Stimulated activated naive CD8-positive, alpha-beta T cell treated with anti-CD3 and anti-CD28 coated beads, Interleukin-15, Interleukin-2, amounts not matched to agents 100 U/mL and 50 U/mL, for 24 hours (primary cell): Measurements from ENCODE around the gene PLTP.
"Not testable (repeated sequence)": the region's sequence is repeated elsewhere in the genome, so short reads cannot be mapped to it uniquely, and the experiment has no call there.

ENCODE experiments used
- ATAC-seq: fragments of 150-1000 bp; cut with Tn5 transposase; one replicate; pipeline ENCODE4 v1.10.0; 2021
- DNase-seq: peaks from one replicate; pipeline ENCODE4 v3.0.0; 2021

The PLTP gene

DNA sequence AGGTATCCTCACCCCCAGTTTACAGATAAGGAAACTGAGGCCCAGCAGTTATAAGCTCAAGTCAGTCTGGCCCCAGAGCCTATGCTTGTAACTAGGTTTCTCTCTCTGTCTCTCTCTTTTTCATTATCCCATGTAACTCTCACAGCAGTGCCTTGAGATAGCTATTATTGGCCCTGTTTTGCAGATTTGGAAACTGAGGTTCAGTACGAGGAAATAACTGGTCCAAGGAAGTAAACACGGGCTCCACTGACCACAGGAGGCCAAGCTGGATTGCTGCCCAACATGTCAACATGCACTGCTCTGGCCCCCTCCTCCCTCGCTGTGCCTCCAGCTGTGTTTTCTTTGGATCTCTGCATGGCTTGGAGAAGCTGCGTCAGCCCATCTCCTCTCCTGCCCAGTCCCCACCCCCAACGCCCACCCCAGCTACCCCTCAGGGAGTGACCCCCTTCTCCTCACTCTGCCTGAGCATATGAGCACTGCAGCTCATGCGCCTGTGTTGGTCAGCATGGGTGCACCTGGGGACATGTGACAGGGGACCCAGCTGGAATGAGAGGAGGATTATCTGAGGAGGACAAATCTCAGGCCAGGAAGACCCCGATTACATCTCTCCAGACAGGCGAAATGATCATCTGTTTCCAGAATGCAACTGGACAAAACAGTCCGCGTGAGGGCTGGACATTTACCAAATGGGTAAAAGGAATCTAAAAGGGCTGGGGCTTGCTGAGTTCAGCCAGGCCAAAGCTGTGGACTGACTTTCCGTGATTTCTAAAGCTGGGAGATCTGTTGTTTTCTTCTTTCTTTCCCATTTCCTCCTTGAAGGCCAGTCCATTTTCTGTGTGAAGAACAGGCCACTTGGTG lies 7.8 kb upstream of the PLTP start:
- ATAC-seq (no peak), DNase-seq (no peak)

DNA sequence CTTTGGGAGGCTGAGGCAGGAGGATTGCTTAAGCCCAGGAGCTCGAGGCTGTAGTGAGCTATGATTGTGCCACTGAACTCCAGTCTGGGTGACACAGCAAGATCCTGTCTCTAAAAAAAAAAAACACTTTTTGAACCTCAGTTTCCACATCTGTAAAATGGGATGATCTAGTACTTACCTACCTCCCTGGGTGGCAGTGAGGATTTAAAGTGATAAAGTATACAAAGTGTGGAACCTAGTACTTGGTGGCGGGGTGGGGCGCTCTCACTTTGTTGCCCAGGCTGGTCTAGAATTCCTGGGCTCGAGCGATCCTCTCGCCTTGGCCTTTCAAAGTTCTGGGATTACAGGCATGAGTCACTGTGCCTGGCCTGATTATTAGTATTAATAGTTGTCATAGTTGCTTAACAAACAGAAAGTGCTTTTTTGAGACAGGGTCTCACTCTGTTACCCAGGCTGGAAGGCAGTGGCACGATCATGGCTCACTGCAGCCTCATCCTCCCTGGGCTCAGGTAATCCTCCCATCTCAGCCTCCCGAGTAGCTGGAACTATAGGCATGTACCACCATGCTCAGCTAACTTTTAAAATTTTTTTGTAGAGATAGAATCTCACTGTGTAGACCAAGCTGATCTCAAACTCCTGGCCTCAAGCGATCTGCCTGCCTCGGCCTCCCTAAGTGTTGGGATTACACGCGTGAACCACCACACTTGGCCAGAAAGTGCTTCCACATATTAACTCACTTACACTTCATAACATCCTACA lies 7.0 kb upstream of the PLTP start:
- ATAC-seq (no peak), DNase-seq (no peak)

- DNase-seq = no peak
- no peak for ATAC-seq
Measured at GRCh38 chr20:45918182-45918737, 6.3 kb upstream of the PLTP start.

- no peak for DNase-seq
- ATAC-seq = no peak
Measured at GRCh38 chr20:45917790-45918141, 5.8 kb upstream of the PLTP start.

GRCh38 chr20:45913116-45913515 lies 1.2 kb upstream of the PLTP start:
- no peak for ATAC-seq
- DNase-seq = no peak

DNA sequence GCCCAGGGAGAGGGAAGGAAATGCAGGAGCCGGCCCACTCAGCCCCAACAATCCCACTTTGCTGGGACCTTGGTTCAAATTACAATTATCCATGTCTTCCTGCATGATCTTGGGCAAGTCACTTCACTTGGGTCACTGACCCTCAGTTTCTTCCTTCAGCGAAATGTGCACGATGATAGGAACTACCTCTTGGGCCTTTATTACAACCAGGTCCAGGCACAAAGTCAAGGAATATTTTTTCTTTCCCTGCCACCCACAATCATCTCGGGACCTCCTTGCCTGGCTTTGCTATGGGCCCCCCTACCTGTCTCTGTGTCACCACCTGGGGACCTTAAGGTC lies 358 bp upstream of the PLTP start:
- ATAC-seq (no peak), DNase-seq (no peak)

DNA sequence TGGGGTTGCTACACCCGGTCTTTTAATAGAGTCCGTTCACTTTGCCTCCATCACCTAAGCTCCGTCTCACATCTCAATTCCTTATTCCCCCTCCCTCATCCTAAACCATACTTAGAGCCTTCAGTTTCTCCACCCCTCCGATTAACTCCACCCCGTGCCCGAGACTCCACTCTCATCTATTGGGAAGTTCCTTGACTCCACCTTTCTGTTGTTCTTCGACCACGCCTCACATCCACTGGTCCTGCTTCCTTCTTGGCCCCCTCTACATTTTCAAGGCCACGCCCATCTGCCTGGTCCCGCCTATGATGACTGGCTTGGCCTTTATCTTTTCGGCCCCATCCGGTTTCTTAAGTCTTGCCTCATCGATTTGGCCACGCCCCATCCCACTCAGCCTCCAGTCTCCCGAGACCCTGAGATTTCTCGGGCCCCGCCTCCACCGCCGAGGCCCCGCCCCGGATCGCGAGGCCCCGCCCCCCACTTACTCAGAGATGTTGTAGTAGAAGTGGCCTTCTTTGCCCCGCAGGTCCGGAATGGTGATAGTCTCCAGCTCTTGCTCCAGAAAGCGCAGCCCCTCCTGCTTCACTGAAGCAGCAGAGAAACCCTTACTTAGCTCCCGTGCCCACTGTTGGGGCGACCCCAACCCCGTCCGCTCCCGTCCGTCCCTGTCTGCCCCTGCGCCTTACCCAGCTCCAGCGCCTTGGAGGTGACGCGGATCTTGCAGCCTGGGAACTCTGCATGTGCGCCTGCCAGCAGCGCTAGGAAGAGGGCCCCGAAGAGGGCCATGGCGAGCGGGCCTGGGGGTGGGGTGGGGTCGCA lies 1.1 kb downstream of the PLTP start:
- peak; percentile 98 for DNase-seq
- ATAC-seq = peak; percentile 92

- ATAC-seq = no peak
- no peak for DNase-seq
Measured at GRCh38 chr20:45909817-45910669, 1.9 kb downstream of the PLTP start.

GRCh38 chr20:45909336-45909808 lies 2.6 kb downstream of the PLTP start:
- DNase-seq (no peak), ATAC-seq (no peak)

GRCh38 chr20:45908084-45908483 lies 3.9 kb downstream of the PLTP start:
- DNase-seq (no peak), ATAC-seq (no peak)

DNA sequence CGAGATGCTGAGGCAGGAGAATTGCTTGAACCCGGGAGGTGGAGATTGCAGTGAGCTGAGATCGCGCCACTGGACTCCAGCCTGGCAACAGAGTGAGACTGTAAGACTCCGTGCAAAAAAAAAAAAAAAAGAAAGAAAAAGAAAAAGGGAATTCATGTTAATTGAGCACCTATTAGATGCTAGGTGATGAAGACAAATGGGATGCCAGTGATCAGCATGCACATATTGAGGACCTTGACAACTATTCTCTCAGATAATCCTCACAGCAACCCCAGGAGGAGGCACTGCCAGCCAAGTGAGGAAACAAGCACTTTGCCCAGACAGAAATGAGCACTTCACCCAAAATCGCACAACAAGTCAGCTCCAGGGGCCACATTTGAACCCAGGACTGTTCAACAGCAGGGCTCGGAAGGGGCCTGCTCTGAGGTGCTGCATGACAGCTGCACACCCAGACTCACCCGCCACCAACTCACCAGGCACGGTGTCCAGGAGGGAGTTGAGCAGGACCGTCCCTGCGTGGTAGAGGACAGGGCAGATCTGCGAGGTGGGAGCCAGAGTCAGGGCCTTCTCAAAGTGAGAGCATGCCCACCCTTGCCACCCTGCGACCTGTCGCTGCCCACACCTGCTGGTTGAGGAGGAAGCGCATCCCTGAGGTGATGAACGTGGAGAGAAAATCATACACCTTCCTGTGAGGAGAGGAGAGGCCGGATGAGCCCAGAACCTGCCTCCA lies 4.6 kb downstream of the PLTP start:
- no peak for DNase-seq
- ATAC-seq = no peak

DNA sequence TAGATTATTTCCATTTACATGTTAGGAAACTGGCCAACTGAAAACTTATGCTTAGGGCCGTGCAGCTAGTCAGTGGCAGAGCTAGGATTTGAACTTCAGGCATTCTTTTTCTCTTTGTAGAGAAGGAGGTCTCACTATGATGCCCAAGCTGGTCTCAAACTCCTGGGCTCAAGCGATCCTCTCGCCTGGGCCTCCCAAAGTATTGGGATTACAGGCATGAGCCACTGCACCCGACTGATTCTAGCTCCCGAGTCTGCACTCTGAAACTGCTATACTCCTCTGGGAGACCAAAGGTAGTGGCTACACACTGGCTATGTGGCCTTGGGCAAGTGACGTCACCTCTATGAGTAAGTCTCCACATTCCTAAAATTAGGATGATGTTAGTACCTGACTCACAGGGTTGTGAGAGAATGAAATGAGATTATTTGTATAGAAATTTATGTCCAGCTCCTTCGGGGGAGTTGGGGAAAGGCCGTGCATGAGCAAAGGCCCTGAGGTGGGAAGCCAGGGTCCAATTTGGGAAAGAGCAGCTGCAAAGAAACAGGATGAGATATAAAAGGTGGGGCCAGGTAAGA lies 6.4 kb downstream of the PLTP start:
- no peak for ATAC-seq
- no peak for DNase-seq

DNA sequence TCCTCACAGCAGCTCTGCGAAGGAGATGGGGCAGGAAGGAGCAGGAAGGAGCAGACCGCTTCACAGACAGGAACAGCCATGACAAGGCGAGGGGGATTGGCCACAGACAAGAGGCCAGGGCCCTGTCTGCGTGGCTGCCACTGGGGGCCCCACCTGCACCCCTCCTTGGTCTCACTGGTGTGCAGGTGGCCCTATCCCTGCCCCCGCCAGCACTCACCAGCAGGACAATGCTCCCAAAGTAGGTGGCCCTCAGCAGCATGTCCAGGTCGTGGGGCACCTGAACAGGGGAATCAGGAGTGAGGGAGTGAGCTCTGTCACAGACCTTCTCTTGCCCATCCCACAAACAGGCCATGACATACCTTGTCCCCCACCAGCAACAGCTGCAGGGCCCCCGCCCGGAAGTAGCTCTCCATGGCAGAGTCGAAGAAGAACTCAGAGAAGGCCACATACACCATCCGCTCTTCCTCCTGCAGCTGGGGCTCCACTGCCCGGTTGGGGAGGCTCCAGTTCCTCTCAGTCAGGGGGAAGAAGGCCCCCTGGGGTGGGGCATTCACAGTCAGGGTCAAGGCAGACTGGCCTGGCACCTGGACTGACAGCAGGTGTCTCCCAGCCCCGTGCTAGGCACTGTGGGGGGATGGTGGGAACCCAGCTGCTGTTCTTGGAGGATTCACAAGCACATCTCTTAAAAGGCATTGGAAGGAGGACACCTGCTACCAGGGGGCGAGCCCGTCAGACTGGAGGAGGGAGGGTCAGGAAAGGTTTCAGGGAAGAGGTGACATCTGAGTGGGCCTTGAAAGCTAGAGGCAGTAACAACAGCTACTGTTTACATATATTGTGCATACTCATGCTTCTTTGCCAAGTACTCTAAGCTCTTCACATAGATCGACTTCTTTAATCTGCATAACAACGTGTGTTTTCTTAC lies 7.1 kb downstream of the PLTP start:
- no peak for ATAC-seq

GRCh38 chr20:45902199-45902701 lies 9.7 kb downstream of the PLTP start:
- DNase-seq = no peak
- ATAC-seq = no peak

More for the DNA sequence above, 7.1 kb downstream of the PLTP start:
- DNase-seq = no peak

DNA sequence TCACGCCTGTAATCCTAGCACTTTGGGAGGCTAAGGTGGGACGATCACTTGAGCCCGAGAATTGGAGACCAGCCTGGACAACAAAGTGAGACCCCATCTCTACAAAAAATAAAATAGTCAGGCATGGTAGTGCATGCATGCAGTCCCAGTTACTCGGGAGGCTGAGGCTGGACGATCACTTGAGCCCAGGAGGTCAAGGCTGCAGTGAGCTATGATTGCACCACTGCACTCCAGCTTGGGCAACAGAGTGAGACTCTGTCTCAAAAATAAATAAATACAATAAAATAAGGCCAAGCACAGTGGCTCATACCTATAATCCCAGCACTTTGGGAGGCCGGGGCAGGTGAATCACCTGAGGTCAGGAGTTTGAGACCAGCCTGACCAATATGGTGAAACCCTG lies 10.6 kb downstream of the PLTP start:
- not testable (repeated sequence) for ATAC-seq, DNase-seq

GRCh38 chr20:45899046-45899835 lies 12.7 kb downstream of the PLTP start:
- no peak for DNase-seq

DNA sequence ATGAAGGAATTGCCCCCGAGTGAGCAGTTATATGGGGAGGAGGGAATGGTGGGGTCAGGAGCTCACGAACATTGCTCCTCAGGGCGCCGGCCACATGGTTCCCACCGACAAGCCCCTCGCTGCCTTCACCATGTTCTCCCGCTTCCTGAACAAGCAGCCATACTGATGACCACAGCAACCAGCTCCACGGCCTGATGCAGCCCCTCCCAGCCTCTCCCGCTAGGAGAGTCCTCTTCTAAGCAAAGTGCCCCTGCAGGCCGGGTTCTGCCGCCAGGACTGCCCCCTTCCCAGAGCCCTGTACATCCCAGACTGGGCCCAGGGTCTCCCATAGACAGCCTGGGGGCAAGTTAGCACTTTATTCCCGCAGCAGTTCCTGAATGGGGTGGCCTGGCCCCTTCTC lies 13.7 kb downstream of the PLTP start:
- DNase-seq (no peak), ATAC-seq (peak; percentile 15)

More at GRCh38 chr20:45899046-45899835, 12.7 kb downstream of the PLTP start:
- no peak for ATAC-seq

DNA sequence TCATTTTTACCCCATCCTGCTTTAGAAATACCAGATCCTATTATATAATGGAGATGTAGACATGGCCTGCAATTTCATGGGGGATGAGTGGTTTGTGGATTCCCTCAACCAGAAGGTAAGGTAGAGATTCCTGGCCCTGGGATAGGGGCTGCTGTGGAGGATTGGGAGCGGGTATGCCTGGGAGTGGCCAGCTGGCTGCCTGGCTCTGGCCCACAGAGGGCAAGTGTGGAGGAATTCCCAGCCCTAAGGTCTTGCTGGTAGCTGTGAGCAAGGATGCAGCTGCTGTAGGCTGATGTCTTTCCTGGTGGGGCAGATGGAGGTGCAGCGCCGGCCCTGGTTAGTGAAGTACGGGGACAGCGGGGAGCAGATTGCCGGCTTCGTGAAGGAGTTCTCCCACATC lies 14.3 kb downstream of the PLTP start:
- no peak for DNase-seq
- no peak for ATAC-seq
